Esophagus muscularis mucosa (tissue), 4 donors: Measurements from ENCODE around the gene PHF21A. TPM values are rescaled to one million over a fixed set of nuclear protein-coding genes. Genes with fewer than 3 reads are reported as not detected.

Source experiments
- DNase-seq: peaks from one replicate; pipeline ENCODE4 v3.0.0-alpha.2; 2017; ENCODE audit errors: extremely low spot score
- H3K27ac ChIP-seq, 4 donors: fragments of 200-600 bp; sonication (generic); replicated peaks in 1 of 4; 1 replicate in 3 of 4; 2 replicates in 1 of 4; pipeline ENCODE4 v1.5.1; 2016 to 2019; ENCODE audit warnings: mild to moderate bottlenecking in 1 of 4
- H3K27me3 ChIP-seq, 4 donors: fragments of 200-600 bp; sonication (generic); one replicate each; pipeline versions ENCODE4 v1.5.1 to v1.6.0; 2016 to 2019
- H3K36me3 ChIP-seq, 4 donors: fragments of 200-600 bp; sonication (generic); one replicate each; pipeline ENCODE4 v1.5.1; 2016 to 2019
- H3K4me1 ChIP-seq, 4 donors: fragments of 200-600 bp; sonication (generic); one replicate each; pipeline ENCODE4 v1.5.1; 2016 to 2019
- H3K4me3 ChIP-seq, 4 donors: fragments of 200-600 bp; sonication (generic); 1 replicate in 2 of 4; 2 replicates in 2 of 4; pipeline ENCODE4 v1.5.1; 2016 to 2019; ENCODE audit warnings: mild to moderate bottlenecking in 4 of 4, moderate library complexity in 1 of 4
- H3K9me3 ChIP-seq, 4 donors: fragments of 200-600 bp; sonication (generic); 1 replicate in 3 of 4; 2 replicates in 1 of 4; pipeline ENCODE4 v1.5.1; 2016 to 2019
- EP300 ChIP-seq: sonication (generic); formaldehyde crosslinking; IDR thresholded peaks from one replicate; pipeline ENCODE4 v1.6.1; 2017; ENCODE audit warnings: antibody characterized with exemption
- POLR2A ChIP-seq: fragments of 450-650 bp; IDR thresholded peaks from one replicate; pipeline ENCODE4 v1.6.1; 2017; ENCODE audit warnings: antibody characterized with exemption, moderate library complexity, mild to moderate bottlenecking, low read depth
- POLR2AphosphoS5 ChIP-seq, 2 donors: sonication (generic); formaldehyde crosslinking; IDR thresholded peaks; one replicate each; pipeline ENCODE4 v1.6.1; 2017; ENCODE audit warnings: antibody characterized with exemption in 2 of 2
- WGBS: methylation state at CpG from one replicate; pipeline ENCODE4 v1.1.5; 2018; 5-methylcytosine and 5-hydroxymethylcytosine counted together
- intact Hi-C: fragments of 100-400 bp; cut with DNase I; formaldehyde crosslinking; loops from one replicate; pipeline ENCODE4 v1.15.1; 2023
- total RNA-seq, 4 donors: library from RNA; depleted of rRNA; stranded (reverse); fragments of >200 nt; gene quantifications; one replicate each; pipeline versions ENCODE4 v1.1.0 to v1.2.1, GENCODE V29; 2016
- TF ChIP-seq, protein P1 (sequence below), 3 experiments: fragments of 200-600 bp in 2 of 3; fragments of 450-650 bp in 1 of 3; sonication (generic) in 2 of 3; IDR thresholded peaks; one replicate each; pipeline ENCODE4 v1.5.1; 2017 to 2019; ENCODE audit warnings: antibody characterized with exemption in 3 of 3, mild to moderate bottlenecking in 2 of 3, moderate library complexity in 1 of 3

PHF21A gene
- total RNA-seq, 4 donors from 2014 or later: 31.8 to 47.8 (median 36.1) TPM

DNA sequence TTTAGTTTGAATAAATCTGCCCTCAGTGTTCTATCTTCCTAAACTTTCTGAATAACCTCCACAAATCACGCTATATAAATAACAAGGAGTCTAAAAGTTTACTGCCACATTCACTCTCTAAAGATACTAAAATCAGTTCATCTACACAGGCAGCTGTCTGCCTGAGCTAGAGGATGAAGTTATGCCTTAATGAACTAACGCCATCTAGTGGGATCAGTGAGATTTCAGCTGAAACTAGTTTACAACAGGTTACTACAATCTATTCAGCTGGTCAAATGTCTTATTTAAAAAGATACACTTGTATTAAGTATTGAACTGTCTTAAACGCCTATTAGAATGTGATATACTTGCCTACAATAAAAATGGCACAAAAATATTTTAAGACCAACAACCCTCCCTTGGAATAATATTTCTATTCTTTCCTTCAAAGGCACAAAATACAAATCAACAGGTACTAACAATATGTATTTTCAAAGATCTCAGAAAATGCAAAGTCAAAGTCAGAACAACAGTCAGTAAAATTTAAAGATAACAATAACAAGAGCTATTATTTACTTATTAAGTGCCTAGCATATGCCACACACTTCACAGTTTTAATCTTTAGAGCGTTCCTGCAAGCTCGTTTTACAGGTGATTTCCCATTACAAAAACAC is 114.7 kb downstream of the PHF21A start:
- 40% methylated on average over 5 of the region's 5 CpGs for WGBS
- Histone ChIP-seq H3K36me3 (no peaks in the 10 kb centered on the region), H3K4me1 (peaks cover 5 to 53% (median 40%) of the 10 kb centered on the region in 4 donors), H3K4me3 (no peak overlapping the region), H3K9me3 (no peaks in the 10 kb centered on the region), H3K27ac (no peak overlapping the region), H3K27me3 (no peaks in the 10 kb centered on the region)
- TF ChIP-seq, protein P1, sequence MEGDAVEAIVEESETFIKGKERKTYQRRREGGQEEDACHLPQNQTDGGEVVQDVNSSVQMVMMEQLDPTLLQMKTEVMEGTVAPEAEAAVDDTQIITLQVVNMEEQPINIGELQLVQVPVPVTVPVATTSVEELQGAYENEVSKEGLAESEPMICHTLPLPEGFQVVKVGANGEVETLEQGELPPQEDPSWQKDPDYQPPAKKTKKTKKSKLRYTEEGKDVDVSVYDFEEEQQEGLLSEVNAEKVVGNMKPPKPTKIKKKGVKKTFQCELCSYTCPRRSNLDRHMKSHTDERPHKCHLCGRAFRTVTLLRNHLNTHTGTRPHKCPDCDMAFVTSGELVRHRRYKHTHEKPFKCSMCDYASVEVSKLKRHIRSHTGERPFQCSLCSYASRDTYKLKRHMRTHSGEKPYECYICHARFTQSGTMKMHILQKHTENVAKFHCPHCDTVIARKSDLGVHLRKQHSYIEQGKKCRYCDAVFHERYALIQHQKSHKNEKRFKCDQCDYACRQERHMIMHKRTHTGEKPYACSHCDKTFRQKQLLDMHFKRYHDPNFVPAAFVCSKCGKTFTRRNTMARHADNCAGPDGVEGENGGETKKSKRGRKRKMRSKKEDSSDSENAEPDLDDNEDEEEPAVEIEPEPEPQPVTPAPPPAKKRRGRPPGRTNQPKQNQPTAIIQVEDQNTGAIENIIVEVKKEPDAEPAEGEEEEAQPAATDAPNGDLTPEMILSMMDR (IDR thresholded peaks at IDR 0.05): peak; percentile 66 to 78 (median 69)
- no peak for TF ChIP-seq POLR2AphosphoS5 (IDR thresholded peaks at IDR 0.05)
- no peak for DNase-seq
- intact Hi-C loops: loop anchor here (1.0 to 10.0 kb wide), 2 partner anchors 41 to 108 kb away; no protein-coding TSS in a partner anchor

DNA sequence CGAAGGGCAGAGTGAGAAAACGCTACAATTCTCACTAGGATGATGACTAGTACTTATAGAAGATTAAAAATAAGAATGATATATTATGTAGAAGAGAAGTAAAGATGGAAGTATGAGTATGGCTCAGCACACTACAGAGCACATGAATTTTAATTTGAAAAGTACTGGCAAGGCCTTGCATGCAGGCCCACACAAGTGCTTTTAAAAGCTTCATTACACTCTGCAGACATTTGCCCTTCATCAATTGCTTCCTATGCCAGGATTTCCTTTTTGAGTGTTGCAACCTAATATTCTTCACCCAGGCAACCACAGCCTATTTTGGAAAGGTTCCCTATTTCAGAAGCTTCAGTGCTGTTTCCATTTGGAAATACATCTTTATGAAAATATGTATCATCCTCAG is 117.7 kb downstream of the PHF21A start:
- H3K4me1 ChIP-seq: peaks cover 5 to 33% (median 29%) of the 10 kb centered on the region in 4 donors
- 62% methylated on average over 2 of the region's 2 CpGs for WGBS
- H3K36me3 ChIP-seq: no peaks in the 10 kb centered on the region
- H3K27ac ChIP-seq: no peak overlapping the region
- no peak overlapping the region for H3K4me3 ChIP-seq
- H3K27me3 ChIP-seq: no peaks in the 10 kb centered on the region
- TF ChIP-seq, protein P1 (IDR thresholded peaks at IDR 0.05): no peak
- TF ChIP-seq POLR2A: no peak
- TF ChIP-seq EP300: no peak
- TF ChIP-seq POLR2AphosphoS5 (IDR thresholded peaks at IDR 0.05): no peak
- no peak for DNase-seq
- H3K9me3 ChIP-seq: no peaks in the 10 kb centered on the region
- intact Hi-C loops: loop anchor here (10.0 kb wide), 1 partner anchor 111 kb away; no protein-coding TSS in a partner anchor

- H3K9me3 ChIP-seq: no peaks in the 10 kb centered on the region
- no peaks in the 10 kb centered on the region for H3K36me3 ChIP-seq
- intact Hi-C loops: loop anchor here (10.0 kb wide), 1 partner anchor 113 kb away; no protein-coding TSS in a partner anchor
- no peak overlapping the region for H3K27ac ChIP-seq
- no peak for DNase-seq
- peaks cover 5 to 33% (median 33%) of the 10 kb centered on the region in 4 donors for H3K4me1 ChIP-seq
- no peak for TF ChIP-seq POLR2AphosphoS5 (IDR thresholded peaks at IDR 0.05)
- TF ChIP-seq EP300: no peak
- TF ChIP-seq POLR2A: no peak
- TF ChIP-seq, protein P1 (IDR thresholded peaks at IDR 0.05): no peak
- H3K27me3 ChIP-seq: no peaks in the 10 kb centered on the region
- no peak overlapping the region for H3K4me3 ChIP-seq
Observed at GRCh38 chr11:46002189-46002588, 119.1 kb downstream of the PHF21A start.

DNA sequence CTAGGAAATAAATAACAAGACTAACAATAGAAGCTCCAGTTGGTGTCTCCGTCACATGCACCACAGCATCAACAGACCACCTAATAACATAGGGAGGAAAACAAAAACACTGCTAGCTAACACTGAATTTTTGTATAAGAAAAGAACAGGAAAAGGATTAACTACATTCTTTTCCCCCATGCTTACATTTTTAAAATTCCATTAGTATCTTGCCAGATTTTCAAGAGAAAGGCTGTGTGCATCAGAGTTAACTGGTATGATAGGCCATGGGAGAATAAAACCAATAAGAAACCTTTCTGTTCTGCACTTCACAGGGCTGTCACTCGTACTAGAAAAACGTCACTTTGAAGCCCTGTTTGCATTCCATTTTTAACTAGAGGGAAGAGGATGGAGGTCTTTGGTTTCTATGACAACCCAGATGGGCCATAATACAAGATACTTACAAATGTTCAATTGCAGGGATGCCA is 119.8 kb downstream of the PHF21A start:
- Histone ChIP-seq H3K4me3 (no peak overlapping the region), H3K9me3 (no peaks in the 10 kb centered on the region), H3K4me1 (peaks cover 5 to 38% (median 35%) of the 10 kb centered on the region in 4 donors), H3K36me3 (no peaks in the 10 kb centered on the region), H3K27ac (no peak overlapping the region), H3K27me3 (no peaks in the 10 kb centered on the region)
- DNase-seq: no peak
- intact Hi-C loops: loop anchor here (10.0 kb wide), 1 partner anchor 113 kb away; no protein-coding TSS in a partner anchor
- TF ChIP-seq EP300 (no peak), POLR2AphosphoS5 (IDR thresholded peaks at IDR 0.05) (no peak), POLR2A (no peak)
- TF ChIP-seq, protein P1 (IDR thresholded peaks at IDR 0.05): no peak
- 63% methylated on average over 3 of the region's 3 CpGs for WGBS
